Measurements from ENCODE around the gene DGAT2. TPM values are rescaled to one million over a fixed set of nuclear protein-coding genes. Genes with fewer than 3 reads are reported as not detected.

DGAT2 gene
- total RNA-seq, 1 experiment from 2014 or later: 1.6 TPM

DNA sequence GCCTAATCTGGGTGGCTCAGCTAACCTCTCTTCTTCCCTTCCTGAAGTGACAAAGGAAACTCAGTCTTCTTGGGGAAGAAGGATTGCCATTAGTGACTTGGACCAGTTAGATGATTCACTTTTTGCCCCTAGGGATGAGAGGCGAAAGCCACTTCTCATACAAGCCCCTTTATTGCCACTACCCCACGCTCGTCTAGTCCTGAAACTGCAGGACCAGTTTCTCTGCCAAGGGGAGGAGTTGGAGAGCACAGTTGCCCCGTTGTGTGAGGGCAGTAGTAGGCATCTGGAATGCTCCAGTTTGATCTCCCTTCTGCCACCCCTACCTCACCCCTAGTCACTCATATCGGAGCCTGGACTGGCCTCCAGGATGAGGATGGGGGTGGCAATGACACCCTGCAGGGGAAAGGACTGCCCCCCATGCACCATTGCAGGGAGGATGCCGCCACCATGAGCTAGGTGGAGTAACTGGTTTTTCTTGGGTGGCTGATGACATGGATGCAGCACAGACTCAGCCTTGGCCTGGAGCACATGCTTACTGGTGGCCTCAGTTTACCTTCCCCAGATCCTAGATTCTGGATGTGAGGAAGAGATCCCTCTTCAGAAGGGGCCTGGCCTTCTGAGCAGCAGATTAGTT is 32.3 kb downstream of the DGAT2 start:
- H3K4me3 Mint-ChIP-seq: no peak overlapping the region
- peaks cover 4% of the 10 kb centered on the region; the same call in 1 of the 2 replicates for H3K4me1 Mint-ChIP-seq
- POLR2A ChIA-PET: no interaction called here
- peaks cover 5% of the 10 kb centered on the region; the same call in 1 of the 2 replicates for H3K27me3 Mint-ChIP-seq (ENCODE audit: low read depth)
- ATAC-seq (no peak), DNase-seq (ENCODE audit: low spot score) (no peak)
- CTCF ChIA-PET: interaction anchor here (0.6 to 4.7 kb wide), 2 partner anchors 67 to 77 kb away, joined by 3 to 37 read pairs; no protein-coding TSS in a partner anchor
- no peak for TF ChIP-seq GTF2I (CRISPR knock-in tag; conservative IDR thresholded peaks at IDR 0.05)
- no peak for TF ChIP-seq ZNF416 (CRISPR knock-in tag; IDR thresholded peaks at IDR 0.05)
- TF ChIP-seq, protein P1, sequence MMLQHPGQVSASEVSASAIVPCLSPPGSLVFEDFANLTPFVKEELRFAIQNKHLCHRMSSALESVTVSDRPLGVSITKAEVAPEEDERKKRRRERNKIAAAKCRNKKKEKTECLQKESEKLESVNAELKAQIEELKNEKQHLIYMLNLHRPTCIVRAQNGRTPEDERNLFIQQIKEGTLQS (CRISPR knock-in tag; conservative IDR thresholded peaks at IDR 0.05): no peak
- no peak for TF ChIP-seq TEAD4 (CRISPR knock-in tag; IDR thresholded peaks at IDR 0.05)
- TF ChIP-seq JAZF1 (CRISPR knock-in tag; IDR thresholded peaks at IDR 0.05): no peak
- no peak for TF ChIP-seq GABPB1 (CRISPR knock-in tag; IDR thresholded peaks at IDR 0.05)
- TF ChIP-seq, protein P2, sequence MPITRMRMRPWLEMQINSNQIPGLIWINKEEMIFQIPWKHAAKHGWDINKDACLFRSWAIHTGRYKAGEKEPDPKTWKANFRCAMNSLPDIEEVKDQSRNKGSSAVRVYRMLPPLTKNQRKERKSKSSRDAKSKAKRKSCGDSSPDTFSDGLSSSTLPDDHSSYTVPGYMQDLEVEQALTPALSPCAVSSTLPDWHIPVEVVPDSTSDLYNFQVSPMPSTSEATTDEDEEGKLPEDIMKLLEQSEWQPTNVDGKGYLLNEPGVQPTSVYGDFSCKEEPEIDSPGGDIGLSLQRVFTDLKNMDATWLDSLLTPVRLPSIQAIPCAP (CRISPR knock-in tag; IDR thresholded peaks at IDR 0.05): no peak
- no peak for TF ChIP-seq ZNF219 (CRISPR knock-in tag; IDR thresholded peaks at IDR 0.05; ENCODE audit: borderline replicate concordance)
- TF ChIP-seq NR1H2 (CRISPR knock-in tag; IDR thresholded peaks at IDR 0.05): no peak
- TF ChIP-seq SMAD4 (CRISPR knock-in tag; IDR thresholded peaks at IDR 0.05): no peak
- TF ChIP-seq, protein P3, sequence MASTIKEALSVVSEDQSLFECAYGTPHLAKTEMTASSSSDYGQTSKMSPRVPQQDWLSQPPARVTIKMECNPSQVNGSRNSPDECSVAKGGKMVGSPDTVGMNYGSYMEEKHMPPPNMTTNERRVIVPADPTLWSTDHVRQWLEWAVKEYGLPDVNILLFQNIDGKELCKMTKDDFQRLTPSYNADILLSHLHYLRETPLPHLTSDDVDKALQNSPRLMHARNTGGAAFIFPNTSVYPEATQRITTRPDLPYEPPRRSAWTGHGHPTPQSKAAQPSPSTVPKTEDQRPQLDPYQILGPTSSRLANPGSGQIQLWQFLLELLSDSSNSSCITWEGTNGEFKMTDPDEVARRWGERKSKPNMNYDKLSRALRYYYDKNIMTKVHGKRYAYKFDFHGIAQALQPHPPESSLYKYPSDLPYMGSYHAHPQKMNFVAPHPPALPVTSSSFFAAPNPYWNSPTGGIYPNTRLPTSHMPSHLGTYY (CRISPR knock-in tag; IDR thresholded peaks at IDR 0.05): no peak
- no peak for TF ChIP-seq MXD4 (CRISPR knock-in tag; IDR thresholded peaks at IDR 0.05; ENCODE audit: borderline replicate concordance)
- TF ChIP-seq, protein P4, sequence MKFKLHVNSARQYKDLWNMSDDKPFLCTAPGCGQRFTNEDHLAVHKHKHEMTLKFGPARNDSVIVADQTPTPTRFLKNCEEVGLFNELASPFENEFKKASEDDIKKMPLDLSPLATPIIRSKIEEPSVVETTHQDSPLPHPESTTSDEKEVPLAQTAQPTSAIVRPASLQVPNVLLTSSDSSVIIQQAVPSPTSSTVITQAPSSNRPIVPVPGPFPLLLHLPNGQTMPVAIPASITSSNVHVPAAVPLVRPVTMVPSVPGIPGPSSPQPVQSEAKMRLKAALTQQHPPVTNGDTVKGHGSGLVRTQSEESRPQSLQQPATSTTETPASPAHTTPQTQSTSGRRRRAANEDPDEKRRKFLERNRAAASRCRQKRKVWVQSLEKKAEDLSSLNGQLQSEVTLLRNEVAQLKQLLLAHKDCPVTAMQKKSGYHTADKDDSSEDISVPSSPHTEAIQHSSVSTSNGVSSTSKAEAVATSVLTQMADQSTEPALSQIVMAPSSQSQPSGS (CRISPR knock-in tag; IDR thresholded peaks at IDR 0.05; ENCODE audit: borderline replicate concordance, low read depth): no peak
- no peaks in the 10 kb centered on the region for H3K36me3 Mint-ChIP-seq
- no peak overlapping the region for H3K27ac Mint-ChIP-seq
- H3K9me3 Mint-ChIP-seq: no peaks in the 10 kb centered on the region

DNA sequence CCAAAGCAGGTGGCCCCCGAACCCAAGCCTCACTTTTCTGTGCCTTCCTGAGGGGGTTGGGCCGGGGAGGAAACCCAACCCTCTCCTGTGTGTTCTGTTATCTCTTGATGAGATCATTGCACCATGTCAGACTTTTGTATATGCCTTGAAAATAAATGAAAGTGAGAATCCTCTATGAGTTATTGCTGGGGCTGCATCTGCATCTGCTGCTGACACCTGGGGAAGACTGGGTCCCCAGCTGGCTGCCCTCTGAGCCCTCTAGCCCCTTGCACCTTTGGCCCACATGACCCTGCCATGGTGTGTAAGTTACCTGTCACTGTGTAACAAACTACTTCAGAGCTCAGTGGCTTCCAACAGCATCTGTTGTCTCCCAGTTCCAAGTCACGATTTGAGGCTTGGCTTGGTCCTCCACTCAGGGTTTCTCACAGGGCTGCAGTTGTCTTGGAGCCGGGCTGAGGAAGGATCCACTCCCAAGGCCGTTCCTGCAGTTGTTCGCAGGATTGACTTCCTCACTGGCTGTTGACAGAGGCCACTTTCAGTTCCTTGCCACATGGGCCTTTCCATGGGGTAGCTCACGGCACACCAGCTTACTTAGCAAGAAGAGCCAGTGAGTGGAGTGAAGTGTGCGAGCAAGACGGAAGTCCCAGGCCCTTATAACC is 32.9 kb downstream of the DGAT2 start:
- DNase-seq (ENCODE audit: low spot score) (no peak), ATAC-seq (no peak)
- TF ChIP-seq, protein P5, sequence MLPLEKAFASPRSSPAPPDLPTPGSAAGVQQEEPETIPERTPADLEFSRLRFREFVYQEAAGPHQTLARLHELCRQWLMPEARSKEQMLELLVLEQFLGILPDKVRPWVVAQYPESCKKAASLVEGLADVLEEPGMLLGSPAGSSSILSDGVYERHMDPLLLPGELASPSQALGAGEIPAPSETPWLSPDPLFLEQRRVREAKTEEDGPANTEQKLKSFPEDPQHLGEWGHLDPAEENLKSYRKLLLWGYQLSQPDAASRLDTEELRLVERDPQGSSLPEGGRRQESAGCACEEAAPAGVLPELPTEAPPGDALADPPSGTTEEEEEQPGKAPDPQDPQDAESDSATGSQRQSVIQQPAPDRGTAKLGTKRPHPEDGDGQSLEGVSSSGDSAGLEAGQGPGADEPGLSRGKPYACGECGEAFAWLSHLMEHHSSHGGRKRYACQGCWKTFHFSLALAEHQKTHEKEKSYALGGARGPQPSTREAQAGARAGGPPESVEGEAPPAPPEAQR (CRISPR knock-in tag; IDR thresholded peaks at IDR 0.05): no peak
- TF ChIP-seq, protein P6, sequence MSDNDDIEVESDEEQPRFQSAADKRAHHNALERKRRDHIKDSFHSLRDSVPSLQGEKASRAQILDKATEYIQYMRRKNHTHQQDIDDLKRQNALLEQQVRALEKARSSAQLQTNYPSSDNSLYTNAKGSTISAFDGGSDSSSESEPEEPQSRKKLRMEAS (CRISPR knock-in tag; IDR thresholded peaks at IDR 0.05): no peak
- H3K27me3 Mint-ChIP-seq (ENCODE audit: low read depth): peaks cover 5% of the 10 kb centered on the region; the same call in 1 of the 2 replicates
- H3K4me1 Mint-ChIP-seq: peaks cover 4% of the 10 kb centered on the region; the same call in 1 of the 2 replicates
- ChIA-PET CTCF (interaction anchor here (0.6 to 4.7 kb wide), 5 partner anchors 33 to 95 kb away, joined by 3 to 37 read pairs (median 8); no protein-coding TSS in a partner anchor), POLR2A (no interaction called here)
- H3K4me3 Mint-ChIP-seq: no peak overlapping the region
- H3K36me3 Mint-ChIP-seq: no peaks in the 10 kb centered on the region
- H3K9me3 Mint-ChIP-seq: no peaks in the 10 kb centered on the region
- no peak overlapping the region for H3K27ac Mint-ChIP-seq

Measured in WTC11 (cell line).